IMR-90 (cell line): ENCODE measurements around the gene RPTOR. TPM values are rescaled to one million over a fixed set of nuclear protein-coding genes. Genes with fewer than 3 reads are reported as not detected.

ENCODE experiments used
- ATAC-seq: fragments of 200-7000 bp; cut with Tn5 transposase; 2 replicates; pipeline ENCODE4 v1.9.1; 2020; ENCODE audit warnings: low read depth, mild to moderate bottlenecking, moderate library complexity
- BruUV-seq: library from RNA; stranded (reverse); fragments of 400-500 nt; replicated peaks from 2 replicates; lab custom pipeline; 2021; lab: Mats Ljungman, UMichigan
- CTCF ChIA-PET: fragments of 300-600 bp; formaldehyde crosslinking; extraction: SDS; loops from one replicate; lab custom pipeline; 2021; ENCODE audit warnings: antibody characterized with exemption; lab: Yijun Ruan, JAX
- POLR2A ChIA-PET: fragments of 300-600 bp; sonication (Branson Sonifier 250); formaldehyde crosslinking; loops from one replicate; lab custom pipeline; 2022; ENCODE audit warnings: antibody characterized with exemption; ENCODE audit not compliant: unreplicated experiment; lab: Charles Lee
- DNase-seq: peaks from one replicate; pipeline ENCODE4 v3.0.0; 2013
- H2AFZ ChIP-seq: replicated peaks from 2 replicates; pipeline ENCODE3; 2013; ENCODE audit warnings: low read length, mild to moderate bottlenecking; ENCODE audit not compliant: poor library complexity
- H2AK5ac ChIP-seq: 2 replicates; pipeline ENCODE4 v1.6.1; 2013; ENCODE audit warnings: low read depth, low read length, inconsistent platforms
- H2AK9ac ChIP-seq: replicated peaks from 2 replicates; pipeline ENCODE3; 2013; ENCODE audit warnings: mild to moderate bottlenecking, low read depth, low read length, moderate library complexity; ENCODE audit not compliant: poor library complexity
- H2BK120ac ChIP-seq: 2 replicates; pipeline ENCODE4 v1.6.1; 2013; ENCODE audit warnings: low read depth, low read length, inconsistent platforms
- H2BK15ac ChIP-seq: 3 replicates; pipeline ENCODE4 v1.6.1; 2013; ENCODE audit warnings: low read depth, low read length, inconsistent platforms
- H2BK20ac ChIP-seq: 2 replicates; pipeline ENCODE4 v1.6.1; 2013; ENCODE audit warnings: low read depth, mild to moderate bottlenecking, inconsistent platforms, low read length, moderate library complexity
- H2BK5ac ChIP-seq: 2 replicates; pipeline ENCODE4 v1.6.1; 2013; ENCODE audit warnings: mild to moderate bottlenecking, low read depth, low read length, inconsistent platforms; ENCODE audit not compliant: poor library complexity, severe bottlenecking
- H3K14ac ChIP-seq: replicated peaks from 2 replicates; pipeline ENCODE4 v1.6.1; 2013; ENCODE audit warnings: low read depth, low read length, inconsistent platforms
- H3K18ac ChIP-seq: 2 replicates; pipeline ENCODE4 v1.6.1; 2013; ENCODE audit warnings: low read depth, low read length, control low read depth
- H3K23ac ChIP-seq: 2 replicates; pipeline ENCODE4 v1.6.1; 2013; ENCODE audit warnings: low read depth, low read length, inconsistent platforms
- H3K27ac ChIP-seq: 2 replicates; pipeline ENCODE4 v1.5.1; 2013; ENCODE audit warnings: mild to moderate bottlenecking, control low read depth, low read length; ENCODE audit not compliant: insufficient read depth
- H3K27me3 ChIP-seq: 2 replicates; pipeline ENCODE4 v1.6.1; 2013; ENCODE audit warnings: low read length; ENCODE audit not compliant: control insufficient read depth, insufficient read depth
- H3K36me3 ChIP-seq: 2 replicates; pipeline ENCODE4 v1.6.1; 2013; ENCODE audit warnings: low read length, mixed read lengths; ENCODE audit not compliant: control insufficient read depth, insufficient read depth
- H3K4ac ChIP-seq: 2 replicates; pipeline ENCODE4 v1.6.1; 2013; ENCODE audit warnings: low read depth, low read length, inconsistent platforms
- H3K4me1 ChIP-seq: 2 replicates; pipeline ENCODE4 v1.6.1; 2013; ENCODE audit warnings: low read length, mixed read lengths; ENCODE audit not compliant: control insufficient read depth, insufficient read depth
- H3K4me2 ChIP-seq: 2 replicates; pipeline ENCODE4 v1.6.1; 2013; ENCODE audit warnings: low read depth, mild to moderate bottlenecking, control low read depth, low read length, moderate library complexity
- H3K4me3 ChIP-seq: 2 replicates; pipeline ENCODE4 v1.5.1; 2013; ENCODE audit warnings: low read depth, mild to moderate bottlenecking, control low read depth, low read length, moderate library complexity; ENCODE audit not compliant: insufficient read depth
- H3K56ac ChIP-seq: 2 replicates; pipeline ENCODE4 v1.6.1; 2013; ENCODE audit warnings: low read length, inconsistent platforms; ENCODE audit not compliant: insufficient read depth; ENCODE audit errors: extremely low read depth
- H3K79me1 ChIP-seq, 2 experiments: 2 replicates each; pipeline ENCODE4 v1.6.1; 2013; ENCODE audit warnings: low read length in 2 of 2, inconsistent platforms in 1 of 2, low read depth in 1 of 2
- H3K9ac ChIP-seq: 2 replicates; pipeline ENCODE4 v1.6.1; 2013; ENCODE audit warnings: low read depth, low read length, control low read depth
- H3K9me1 ChIP-seq: 2 replicates; pipeline ENCODE4 v1.6.1; 2013; ENCODE audit warnings: low read length, inconsistent platforms; ENCODE audit not compliant: insufficient read depth
- H3K9me3 ChIP-seq: 2 replicates; pipeline ENCODE4 v1.6.1; 2013; ENCODE audit warnings: low read length; ENCODE audit not compliant: control insufficient read depth, insufficient read depth
- H4K20me1 ChIP-seq: 2 replicates; pipeline ENCODE4 v1.6.1; 2013; ENCODE audit warnings: low read length, inconsistent platforms; ENCODE audit not compliant: insufficient read depth
- H4K5ac ChIP-seq: 2 replicates; pipeline ENCODE4 v1.6.1; 2013; ENCODE audit warnings: mild to moderate bottlenecking, low read depth, low read length, control low read depth
- H4K8ac ChIP-seq, 2 experiments: 2 replicates each; pipeline ENCODE4 v1.6.1; 2013; ENCODE audit warnings: low read depth in 2 of 2, low read length in 2 of 2, control low read depth in 1 of 2, inconsistent platforms in 1 of 2
- H4K91ac ChIP-seq: 2 replicates; pipeline ENCODE4 v1.6.1; 2013; ENCODE audit warnings: low read depth, low read length, inconsistent platforms; ENCODE audit not compliant: insufficient read depth
- BHLHE40 ChIP-seq: fragments of 150-350 bp; IDR thresholded peaks from 2 replicates; pipeline ENCODE4 v1.6.1; 2016; ENCODE audit warnings: mild to moderate bottlenecking, low read depth, low read length
- CEBPB ChIP-seq: IDR thresholded peaks from 2 replicates; pipeline ENCODE4 v1.6.1; 2012; ENCODE audit warnings: low read depth, low read length, improper control_type of control experiment
- CHD1 ChIP-seq: IDR thresholded peaks from 2 replicates; pipeline ENCODE4 v1.6.1; 2012; ENCODE audit warnings: low read depth, low read length, improper control_type of control experiment
- ELK1 ChIP-seq: fragments of 150-350 bp; IDR thresholded peaks from 2 replicates; pipeline ENCODE4 v1.6.1; 2016; ENCODE audit warnings: low read depth, mild to moderate bottlenecking, low read length, moderate library complexity, borderline replicate concordance
- FOS ChIP-seq: fragments of 150-350 bp; IDR thresholded peaks from 2 replicates; pipeline ENCODE4 v1.6.1; 2016; ENCODE audit warnings: low read depth, low read length
- MAFK ChIP-seq: IDR thresholded peaks from 2 replicates; pipeline ENCODE4 v1.6.1; 2012; ENCODE audit warnings: low read depth, low read length, improper control_type of control experiment
- MAZ ChIP-seq: IDR thresholded peaks from 2 replicates; pipeline ENCODE4 v1.6.1; 2012; ENCODE audit warnings: low read depth, mild to moderate bottlenecking, low read length, improper control_type of control experiment, moderate library complexity, borderline replicate concordance
- MXI1 ChIP-seq: IDR thresholded peaks from 2 replicates; pipeline ENCODE4 v1.6.1; 2012; ENCODE audit warnings: low read depth, mild to moderate bottlenecking, low read length, moderate library complexity, borderline replicate concordance
- NFE2L2 ChIP-seq: fragments of 150-350 bp; IDR thresholded peaks from 2 replicates; pipeline ENCODE4 v1.6.1; 2016; ENCODE audit warnings: low read depth, mild to moderate bottlenecking, low read length
- POLR2A ChIP-seq: IDR thresholded peaks from 2 replicates; pipeline ENCODE4 v1.6.1; 2012; ENCODE audit warnings: mild to moderate bottlenecking, low read depth, low read length
- RAD21 ChIP-seq: IDR thresholded peaks from 2 replicates; pipeline ENCODE4 v1.6.1; 2012; ENCODE audit warnings: low read length, improper control_type of control experiment
- RCOR1 ChIP-seq: IDR thresholded peaks from 2 replicates; pipeline ENCODE4 v1.6.1; 2012; ENCODE audit warnings: mild to moderate bottlenecking, low read length, improper control_type of control experiment; ENCODE audit not compliant: insufficient replicate concordance
- RFX5 ChIP-seq: IDR thresholded peaks from 2 replicates; pipeline ENCODE4 v1.8.0; 2012; ENCODE audit warnings: low read depth, mild to moderate bottlenecking, low read length, moderate library complexity
- SMC3 ChIP-seq: fragments of 150-350 bp; IDR thresholded peaks from 2 replicates; pipeline ENCODE4 v1.6.1; 2016; ENCODE audit warnings: low read depth, mild to moderate bottlenecking, antibody characterized with exemption, low read length, moderate library complexity
- USF2 ChIP-seq: fragments of 150-350 bp; IDR thresholded peaks from 2 replicates; pipeline ENCODE4 v1.6.1; 2017; ENCODE audit warnings: mild to moderate bottlenecking, antibody characterized with exemption, low read length, low read depth
- WGBS, 2 experiments: methylation state at CpG; one replicate each; pipeline versions ENCODE4 v1.1.5 to v1.1.7; 2013; ENCODE audit warnings: missing lambda C conversion rate in 2 of 2; ENCODE audit not compliant: insufficient read length in 1 of 2; ENCODE audit errors: extremely low coverage in 2 of 2; 5-methylcytosine and 5-hydroxymethylcytosine counted together
- dilution Hi-C: fragments of 300-500 bp; cut with HindIII; formaldehyde crosslinking; loops from one replicate; pipeline ENCODE4 v1.14.3; 2018; ENCODE audit warnings: low sequenced_read_pairs; ENCODE audit not compliant: unreplicated experiment
- in situ Hi-C: fragments of 300-500 bp; cut with MboI; formaldehyde crosslinking; loops from 3 replicates; pipeline ENCODE4 v1.14.3; 2019; ENCODE audit warnings: low sequenced_read_pairs, inconsistent platforms, mixed read lengths
- intact Hi-C: fragments of 100-400 bp; cut with micrococcal nuclease; formaldehyde crosslinking; loops from 2 replicates; pipeline ENCODE4 v1.10.0; 2022
- polyA plus RNA-seq, 3 experiments: library from polyadenylated mRNA; depleted of rRNA; stranded (reverse); fragments of >200 nt; gene quantifications; 2 replicates each; pipeline ENCODE4 v1.2.3, GENCODE V29; 2012; ENCODE audit warnings: low replicate concordance in 1 of 3
- total RNA-seq: library from RNA; depleted of rRNA; stranded (reverse); fragments of >200 nt; gene quantifications from 2 replicates; pipeline ENCODE4 v1.2.3, GENCODE V29; 2012
- TF ChIP-seq, protein P1 (sequence below): conservative IDR thresholded peaks from 2 replicates; pipeline ENCODE4 v1.5.1; 2012; ENCODE audit warnings: mild to moderate bottlenecking, low read depth, low read length, improper control_type of control experiment

RPTOR gene
- total and polyA plus RNA-seq, 2 of the 4 experiments (the other 2 are of a cell fraction): 10.8 to 14.7 TPM

- H2AK9ac ChIP-seq: no peak overlapping the region
- no peak overlapping the region for H2AFZ ChIP-seq
- in situ Hi-C loops: no loop called here
- peak overlapping the region; percentile 59; the same call in 2 of the 3 replicates for H2BK15ac ChIP-seq
- H2BK120ac ChIP-seq: peak overlapping the region; percentile 95
- ATAC-seq: no peak
- dilution Hi-C loops: no loop called here
- H4K5ac ChIP-seq: peak overlapping the region; percentile 84; the same call in 1 of the 2 replicates
- peaks cover 26% of the 10 kb centered on the region for H3K9me1 ChIP-seq
- peaks cover 18 to 57% of the 10 kb centered on the region in 2 experiments for H3K79me1 ChIP-seq
- peak overlapping the region; percentile 3 to 82 for H4K8ac ChIP-seq
- no peak overlapping the region for H3K4me3 ChIP-seq
- peak overlapping the region; percentile 93 for H2AK5ac ChIP-seq
- no CpG with 5 or more reads among the region's 2 CpGs for WGBS, 2 experiments
- H3K23ac ChIP-seq: peak overlapping the region; percentile 76; the same call in 1 of the 2 replicates
- intact Hi-C loops: no loop called here
- POLR2A ChIA-PET: no interaction called here
- no peak for DNase-seq
- peaks cover 24% of the 10 kb centered on the region for H3K4me1 ChIP-seq
- no peaks in the 10 kb centered on the region for H4K20me1 ChIP-seq
- H3K56ac ChIP-seq: peak overlapping the region; percentile 46; the same call in 1 of the 2 replicates
- peak overlapping the region; percentile 95 for H3K4ac ChIP-seq
- no peak overlapping the region for H3K9ac ChIP-seq
- no peaks in the 10 kb centered on the region for H3K9me3 ChIP-seq
- H3K18ac ChIP-seq: peak overlapping the region; percentile 81; the same call in 1 of the 2 replicates
- peak overlapping the region; percentile 82 for H4K91ac ChIP-seq
- peak overlapping the region; percentile 86 for H2BK20ac ChIP-seq
- H2BK5ac ChIP-seq: peak overlapping the region; percentile 62
- CTCF ChIA-PET: no interaction called here
- H3K27ac ChIP-seq: peak overlapping the region; percentile 24; the same call in 1 of the 2 replicates
- peaks cover 7% of the 10 kb centered on the region for H3K36me3 ChIP-seq
- H3K4me2 ChIP-seq: no peak overlapping the region
- no peaks in the 10 kb centered on the region for H3K27me3 ChIP-seq
- BruUV-seq: no TSS peak
- H3K14ac ChIP-seq: peak overlapping the region; percentile 89
- no peak for TF ChIP-seq ELK1
- TF ChIP-seq CHD1: no peak
- TF ChIP-seq USF2: no peak
- TF ChIP-seq RFX5: no peak
- no peak for TF ChIP-seq MXI1
- TF ChIP-seq RAD21: no peak
- TF ChIP-seq SMC3: no peak
- no peak for TF ChIP-seq POLR2A
- TF ChIP-seq BHLHE40: no peak
- no peak for TF ChIP-seq MAZ
- no peak for TF ChIP-seq RCOR1
- TF ChIP-seq FOS: no peak
- no peak for TF ChIP-seq MAFK
- no peak for TF ChIP-seq NFE2L2
- TF ChIP-seq, protein P1, sequence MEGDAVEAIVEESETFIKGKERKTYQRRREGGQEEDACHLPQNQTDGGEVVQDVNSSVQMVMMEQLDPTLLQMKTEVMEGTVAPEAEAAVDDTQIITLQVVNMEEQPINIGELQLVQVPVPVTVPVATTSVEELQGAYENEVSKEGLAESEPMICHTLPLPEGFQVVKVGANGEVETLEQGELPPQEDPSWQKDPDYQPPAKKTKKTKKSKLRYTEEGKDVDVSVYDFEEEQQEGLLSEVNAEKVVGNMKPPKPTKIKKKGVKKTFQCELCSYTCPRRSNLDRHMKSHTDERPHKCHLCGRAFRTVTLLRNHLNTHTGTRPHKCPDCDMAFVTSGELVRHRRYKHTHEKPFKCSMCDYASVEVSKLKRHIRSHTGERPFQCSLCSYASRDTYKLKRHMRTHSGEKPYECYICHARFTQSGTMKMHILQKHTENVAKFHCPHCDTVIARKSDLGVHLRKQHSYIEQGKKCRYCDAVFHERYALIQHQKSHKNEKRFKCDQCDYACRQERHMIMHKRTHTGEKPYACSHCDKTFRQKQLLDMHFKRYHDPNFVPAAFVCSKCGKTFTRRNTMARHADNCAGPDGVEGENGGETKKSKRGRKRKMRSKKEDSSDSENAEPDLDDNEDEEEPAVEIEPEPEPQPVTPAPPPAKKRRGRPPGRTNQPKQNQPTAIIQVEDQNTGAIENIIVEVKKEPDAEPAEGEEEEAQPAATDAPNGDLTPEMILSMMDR: no peak
- no peak for TF ChIP-seq CEBPB
Measured at GRCh38 chr17:80759377-80759673, 214.7 kb downstream of the RPTOR start.
